ENCODE data around the gene MTUS2.

DNA sequence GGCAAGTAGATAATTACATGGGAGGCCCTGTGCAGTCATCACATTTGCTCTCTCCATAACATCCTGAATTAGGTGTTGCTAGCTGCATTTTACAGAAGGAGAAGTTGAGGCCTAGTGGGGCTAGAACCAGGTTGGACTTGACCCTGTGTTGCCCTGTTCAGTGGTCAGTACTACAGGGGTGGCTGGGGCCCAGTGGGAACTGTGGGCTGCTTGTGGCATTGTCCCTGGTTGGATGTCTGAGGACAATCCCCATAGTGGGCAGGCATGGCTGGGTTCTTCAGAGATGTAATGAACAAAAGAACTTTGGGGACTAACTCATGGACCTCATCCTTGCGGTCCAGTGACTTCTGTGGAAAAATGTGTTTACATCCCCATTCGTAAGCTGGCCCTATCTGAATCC is 38.9 kb downstream of the MTUS2 start:
- TF ChIP-seq FOXM1 (IDR thresholded peaks at IDR 0.05; ENCODE audit: borderline replicate concordance): no peak
- no peak for TF ChIP-seq ARNT (IDR thresholded peaks at IDR 0.05)
- no peak for TF ChIP-seq CTBP1 (IDR thresholded peaks at IDR 0.05; ENCODE audit: borderline replicate concordance)
- TF ChIP-seq, protein P1, sequence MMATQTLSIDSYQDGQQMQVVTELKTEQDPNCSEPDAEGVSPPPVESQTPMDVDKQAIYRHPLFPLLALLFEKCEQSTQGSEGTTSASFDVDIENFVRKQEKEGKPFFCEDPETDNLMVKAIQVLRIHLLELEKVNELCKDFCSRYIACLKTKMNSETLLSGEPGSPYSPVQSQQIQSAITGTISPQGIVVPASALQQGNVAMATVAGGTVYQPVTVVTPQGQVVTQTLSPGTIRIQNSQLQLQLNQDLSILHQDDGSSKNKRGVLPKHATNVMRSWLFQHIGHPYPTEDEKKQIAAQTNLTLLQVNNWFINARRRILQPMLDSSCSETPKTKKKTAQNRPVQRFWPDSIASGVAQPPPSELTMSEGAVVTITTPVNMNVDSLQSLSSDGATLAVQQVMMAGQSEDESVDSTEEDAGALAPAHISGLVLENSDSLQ (IDR thresholded peaks at IDR 0.05): no peak
- no peak for TF ChIP-seq BHLHE40 (IDR thresholded peaks at IDR 0.05; ENCODE audit: borderline replicate concordance)
- TF ChIP-seq SP1 (IDR thresholded peaks at IDR 0.05): no peak
- no peak for TF ChIP-seq SUZ12 (IDR thresholded peaks at IDR 0.05)

Measured in HEK293T (cell line).